Type B pancreatic cell (in vitro differentiated cells): ENCODE measurements around the gene MYO5B. TPM values are rescaled to one million over a fixed set of nuclear protein-coding genes. Genes with fewer than 3 reads are reported as not detected.

Experiments
- DNase-seq: peaks from one replicate; pipeline ENCODE4 v3.0.0; 2021; ENCODE audit warnings: mixed read lengths; ENCODE audit not compliant: unreplicated experiment; ENCODE audit errors: extremely low spot score
- H3K27ac Mint-ChIP-seq: 2 replicates; pipeline ENCODE4 v1.8.0; 2021; ENCODE audit warnings: mild to moderate bottlenecking, mixed read lengths
- H3K27me3 Mint-ChIP-seq: 2 replicates; pipeline ENCODE4 v1.8.0; 2021; ENCODE audit warnings: mixed read lengths
- H3K36me3 Mint-ChIP-seq: 2 replicates; pipeline ENCODE4 v1.8.0; 2021; ENCODE audit warnings: mixed read lengths
- H3K4me1 Mint-ChIP-seq: one replicate; pipeline ENCODE4 v1.8.0; 2021; ENCODE audit warnings: mixed read lengths; ENCODE audit not compliant: unreplicated experiment
- H3K4me3 Mint-ChIP-seq: 2 replicates; pipeline ENCODE4 v1.8.0; 2021; ENCODE audit warnings: mild to moderate bottlenecking, mixed read lengths
- H3K9me3 Mint-ChIP-seq: 2 replicates; pipeline ENCODE4 v1.8.0; 2021; ENCODE audit warnings: mixed read lengths
- total RNA-seq: library from RNA; stranded (reverse); gene quantifications from 2 replicates; pipeline ENCODE4 v1.2.1, GENCODE V29; 2021; ENCODE audit warnings: low replicate concordance
- TF ChIP-seq, protein P1 (sequence below): fragments of 200-600 bp; sonication (generic); conservative IDR thresholded peaks from 2 replicates; pipeline ENCODE4 v1.5.0; 2021; ENCODE audit warnings: antibody characterized with exemption, mild to moderate bottlenecking

The MYO5B gene
- total RNA-seq, 1 donor from 2014 or later: 51.7 TPM

DNA sequence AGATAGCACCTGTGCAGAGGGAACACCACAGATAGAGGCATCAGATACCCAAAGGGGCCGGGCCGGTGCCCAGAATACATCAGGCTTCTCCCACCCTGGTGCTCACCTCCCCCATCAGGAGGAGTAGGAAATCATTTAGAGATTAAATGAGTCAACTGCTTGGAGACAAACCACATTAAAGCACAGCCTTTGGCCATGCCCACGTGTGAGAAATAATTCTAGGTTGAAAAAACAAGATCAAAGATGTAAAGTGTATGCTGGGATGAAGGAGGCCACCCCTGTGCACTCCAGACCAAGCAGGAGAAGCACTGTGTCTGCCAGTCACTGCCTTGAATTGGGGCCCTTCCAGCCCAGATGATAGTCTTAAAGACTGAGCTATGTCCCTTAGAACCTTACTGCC is 228.9 kb downstream of the MYO5B start:
- Mint-ChIP-seq H3K9me3 (no peaks in the 10 kb centered on the region), H3K27ac (peak overlapping the region; percentile 32), H3K36me3 (no peaks in the 10 kb centered on the region), H3K27me3 (no peaks in the 10 kb centered on the region), H3K4me1 (peaks cover 22% of the 10 kb centered on the region), H3K4me3 (no peak overlapping the region)
- no peak for DNase-seq
- TF ChIP-seq, protein P1, sequence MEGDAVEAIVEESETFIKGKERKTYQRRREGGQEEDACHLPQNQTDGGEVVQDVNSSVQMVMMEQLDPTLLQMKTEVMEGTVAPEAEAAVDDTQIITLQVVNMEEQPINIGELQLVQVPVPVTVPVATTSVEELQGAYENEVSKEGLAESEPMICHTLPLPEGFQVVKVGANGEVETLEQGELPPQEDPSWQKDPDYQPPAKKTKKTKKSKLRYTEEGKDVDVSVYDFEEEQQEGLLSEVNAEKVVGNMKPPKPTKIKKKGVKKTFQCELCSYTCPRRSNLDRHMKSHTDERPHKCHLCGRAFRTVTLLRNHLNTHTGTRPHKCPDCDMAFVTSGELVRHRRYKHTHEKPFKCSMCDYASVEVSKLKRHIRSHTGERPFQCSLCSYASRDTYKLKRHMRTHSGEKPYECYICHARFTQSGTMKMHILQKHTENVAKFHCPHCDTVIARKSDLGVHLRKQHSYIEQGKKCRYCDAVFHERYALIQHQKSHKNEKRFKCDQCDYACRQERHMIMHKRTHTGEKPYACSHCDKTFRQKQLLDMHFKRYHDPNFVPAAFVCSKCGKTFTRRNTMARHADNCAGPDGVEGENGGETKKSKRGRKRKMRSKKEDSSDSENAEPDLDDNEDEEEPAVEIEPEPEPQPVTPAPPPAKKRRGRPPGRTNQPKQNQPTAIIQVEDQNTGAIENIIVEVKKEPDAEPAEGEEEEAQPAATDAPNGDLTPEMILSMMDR: no peak

DNA sequence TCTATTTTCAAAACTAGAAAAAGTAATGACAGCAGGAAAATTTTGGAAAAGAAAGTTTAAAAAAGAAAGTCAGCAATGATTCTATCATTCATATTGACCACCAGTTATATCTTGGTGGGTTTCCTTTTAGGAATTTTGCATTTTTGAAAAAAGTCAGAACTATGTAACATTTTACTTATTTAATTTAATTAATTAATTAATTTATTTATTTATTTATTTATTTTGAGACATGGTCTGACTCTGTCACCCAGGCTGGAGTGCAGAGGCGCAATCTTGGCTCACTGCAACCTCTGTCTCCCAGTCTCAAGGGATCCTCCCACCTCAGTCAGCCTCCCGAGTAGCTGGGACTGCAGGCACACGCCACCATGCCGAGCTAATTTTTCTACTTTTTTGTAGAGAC is 231.7 kb downstream of the MYO5B start:
- peaks cover 9% of the 10 kb centered on the region for H3K36me3 Mint-ChIP-seq
- TF ChIP-seq, protein P1: no peak
- DNase-seq: no peak
- no peak overlapping the region for H3K27ac Mint-ChIP-seq
- H3K4me1 Mint-ChIP-seq: peaks cover 22% of the 10 kb centered on the region
- H3K27me3 Mint-ChIP-seq: no peaks in the 10 kb centered on the region
- no peak overlapping the region for H3K4me3 Mint-ChIP-seq
- H3K9me3 Mint-ChIP-seq: no peaks in the 10 kb centered on the region

DNA sequence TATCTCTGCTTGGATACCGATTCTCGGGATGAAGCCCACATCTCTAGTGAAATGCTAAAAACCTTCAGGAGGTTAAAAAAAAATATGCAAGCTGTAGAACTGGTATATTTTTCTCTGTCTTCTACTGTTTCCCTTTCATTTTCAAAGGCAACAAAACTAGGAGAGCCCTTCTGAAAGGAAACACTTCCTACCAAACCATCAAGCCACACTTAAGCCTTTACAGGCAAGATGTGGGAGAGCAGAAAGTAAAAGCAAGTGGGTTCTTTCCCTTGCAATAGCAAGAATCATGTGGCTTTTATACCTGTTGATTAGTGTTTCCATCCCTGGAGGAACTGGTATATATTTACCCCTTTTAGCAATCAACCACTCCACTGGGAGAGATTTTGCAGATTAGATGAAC is 233.7 kb downstream of the MYO5B start:
- peaks cover 5% of the 10 kb centered on the region for H3K4me1 Mint-ChIP-seq
- no peak overlapping the region for H3K27ac Mint-ChIP-seq
- no peak overlapping the region for H3K4me3 Mint-ChIP-seq
- no peaks in the 10 kb centered on the region for H3K27me3 Mint-ChIP-seq
- no peak for DNase-seq
- no peaks in the 10 kb centered on the region for H3K9me3 Mint-ChIP-seq
- TF ChIP-seq, protein P1: no peak
- H3K36me3 Mint-ChIP-seq: peaks cover 14% of the 10 kb centered on the region

DNA sequence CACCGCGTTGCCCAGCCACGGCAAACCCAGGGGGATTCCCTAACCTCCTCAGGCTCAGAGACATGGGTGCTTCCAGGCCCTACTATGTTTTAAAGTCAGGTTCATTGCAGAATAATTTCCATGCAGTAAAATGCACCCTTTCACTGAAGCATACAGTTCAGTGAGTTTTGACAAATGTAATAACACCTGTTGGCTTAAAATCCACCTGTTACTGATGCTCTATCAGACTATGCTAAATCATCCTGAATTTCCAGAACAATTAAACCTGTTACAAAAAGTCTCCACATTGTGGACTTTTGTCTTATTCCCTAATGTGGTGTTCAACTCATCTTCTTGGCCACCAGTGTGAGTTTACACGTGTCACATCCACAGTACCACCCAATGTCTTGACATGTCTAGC is 234.6 kb downstream of the MYO5B start:
- TF ChIP-seq, protein P1: no peak
- no peak overlapping the region for H3K27ac Mint-ChIP-seq
- H3K4me3 Mint-ChIP-seq: no peak overlapping the region
- H3K9me3 Mint-ChIP-seq: no peaks in the 10 kb centered on the region
- no peak for DNase-seq
- no peaks in the 10 kb centered on the region for H3K27me3 Mint-ChIP-seq
- H3K4me1 Mint-ChIP-seq: peaks cover 3% of the 10 kb centered on the region
- peaks cover 14% of the 10 kb centered on the region for H3K36me3 Mint-ChIP-seq

DNA sequence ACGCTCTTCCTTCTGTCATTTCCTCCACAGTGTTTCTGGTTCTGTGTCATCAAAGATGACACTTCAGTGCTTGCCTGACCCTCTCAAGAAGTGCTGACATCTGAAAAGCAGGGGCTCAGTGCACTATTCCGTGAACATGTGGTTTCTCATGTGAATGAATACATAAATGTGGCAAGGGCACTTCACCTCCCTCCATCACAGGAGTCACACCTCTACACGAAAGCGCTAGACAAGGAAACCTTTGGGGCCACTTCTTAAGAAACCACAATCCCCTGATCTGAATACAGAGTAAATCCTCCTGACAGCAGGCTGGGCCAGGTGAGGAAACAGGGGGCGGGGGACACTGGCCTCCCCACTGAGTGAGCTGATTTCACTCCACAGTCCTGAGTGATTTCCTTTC is 235.8 kb downstream of the MYO5B start:
- Mint-ChIP-seq H3K27me3 (no peaks in the 10 kb centered on the region), H3K27ac (no peak overlapping the region), H3K36me3 (peaks cover 14% of the 10 kb centered on the region), H3K4me3 (no peak overlapping the region), H3K9me3 (no peaks in the 10 kb centered on the region), H3K4me1 (peaks cover 3% of the 10 kb centered on the region)
- TF ChIP-seq, protein P1: no peak
- DNase-seq: no peak

DNA sequence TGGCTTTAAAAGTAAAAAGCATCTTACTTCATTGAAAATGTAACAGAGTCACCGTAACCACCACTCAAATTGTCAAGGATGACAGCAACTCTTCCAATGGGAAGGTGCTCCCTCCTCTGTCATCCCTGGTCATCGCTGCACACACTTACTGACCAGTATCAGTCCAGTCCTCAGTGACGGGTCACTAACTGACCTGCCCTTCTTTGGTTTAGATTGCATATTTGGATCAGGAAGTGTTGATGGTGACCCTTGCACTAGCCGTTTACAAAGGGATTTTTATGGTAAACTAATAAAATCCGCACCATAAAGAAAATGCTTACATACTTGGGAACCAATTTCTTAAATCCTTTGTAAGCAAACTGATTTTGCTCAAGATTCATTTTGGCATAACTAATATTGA is 239.7 kb downstream of the MYO5B start:
- TF ChIP-seq, protein P1: no peak
- Mint-ChIP-seq H3K27ac (no peak overlapping the region), H3K9me3 (no peaks in the 10 kb centered on the region), H3K4me3 (no peak overlapping the region), H3K36me3 (peaks cover 17% of the 10 kb centered on the region), H3K4me1 (peaks cover 3% of the 10 kb centered on the region), H3K27me3 (no peaks in the 10 kb centered on the region)
- DNase-seq: no peak
